Testis (tissue), 3 donors: Measurements from ENCODE around the gene RXRA. TPM values are rescaled to one million over a fixed set of nuclear protein-coding genes. Genes with fewer than 3 reads are reported as not detected.

ENCODE experiments used
- DNase-seq: peaks from one replicate; pipeline ENCODE4 v3.0.0-alpha.2; 2019
- H3K27ac ChIP-seq, 2 donors: fragments of 200-600 bp; sonication (generic); one replicate each; pipeline ENCODE4 v1.5.1; 2019
- H3K27me3 ChIP-seq: fragments of 200-600 bp; sonication (generic); one replicate; pipeline ENCODE4 v1.5.1; 2019
- H3K36me3 ChIP-seq: fragments of 200-600 bp; sonication (generic); one replicate; pipeline ENCODE4 v1.5.1; 2017; ENCODE audit warnings: low read depth; ENCODE audit errors: missing control alignments
- H3K4me1 ChIP-seq: fragments of 200-600 bp; sonication (generic); one replicate; pipeline ENCODE4 v1.5.1; 2019
- H3K4me3 ChIP-seq, 2 donors: fragments of 200-600 bp; sonication (generic); one replicate each; pipeline ENCODE4 v1.5.1; 2017 to 2019
- H3K9me3 ChIP-seq: fragments of 200-600 bp; sonication (generic); one replicate; pipeline ENCODE4 v1.5.1; 2017
- POLR2A ChIP-seq: fragments of 450-650 bp; IDR thresholded peaks from one replicate; pipeline ENCODE4 v1.6.1; 2017; ENCODE audit warnings: antibody characterized with exemption, mild to moderate bottlenecking, moderate library complexity
- WGBS, 2 donors: methylation state at CpG; one replicate each; pipeline ENCODE4 v1.1.5; 2018; 5-methylcytosine and 5-hydroxymethylcytosine counted together
- intact Hi-C: fragments of 100-400 bp; cut with DNase I; formaldehyde crosslinking; loops from one replicate; pipeline ENCODE4 v1.15.1; 2023; ENCODE audit warnings: low total_unique reads
- polyA plus RNA-seq: library from polyadenylated mRNA; stranded (reverse); fragments of 350-450 nt; fragmentation: Illumina TruSeq; extraction: RNeasy Lipid Tissue Mini Kit (QIAGEN cat#74804); gene quantifications from one replicate; pipeline ENCODE4 v1.2.3, GENCODE V29; 2014; ENCODE audit warnings: low read depth, low replicate concordance; ENCODE audit not compliant: insufficient read depth
- total RNA-seq, 2 donors: library from RNA; depleted of rRNA; stranded (reverse); fragments of >200 nt; gene quantifications; one replicate each; pipeline ENCODE4 v1.2.3, GENCODE V29; 2016
- TF ChIP-seq, protein P1 (sequence below), 3 experiments: fragments of 450-650 bp in 2 of 3; fragments of 200-600 bp in 1 of 3; sonication (generic) in 1 of 3; IDR thresholded peaks; one replicate each; pipeline ENCODE4 v1.5.1; 2016 to 2019; ENCODE audit warnings: antibody characterized with exemption in 3 of 3, mild to moderate bottlenecking in 2 of 3, moderate library complexity in 1 of 3

RXRA gene
- total and polyA plus RNA-seq, 3 donors from 2014 or later: 31.3 to 61.0 (median 47.3) TPM

DNA sequence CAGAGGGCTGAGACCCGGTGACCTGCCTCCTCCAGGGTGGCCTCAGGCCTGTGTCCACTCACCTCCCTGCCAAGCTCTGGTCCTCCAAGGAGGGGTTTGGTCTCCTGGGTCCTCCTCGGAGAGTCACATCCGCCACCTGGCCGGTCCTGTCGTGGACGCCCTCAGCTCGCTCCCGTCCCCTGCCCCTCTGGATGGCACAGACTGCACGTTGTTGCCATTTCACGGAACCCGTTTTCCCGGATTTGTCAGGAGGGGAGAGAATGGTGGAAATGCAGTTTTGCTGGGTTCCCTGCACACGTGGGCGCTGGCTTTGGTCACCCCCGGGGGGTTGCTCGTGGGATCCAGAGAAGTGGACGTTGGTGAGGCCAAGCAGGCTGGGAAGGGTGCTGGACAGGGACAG lies 62.7 kb downstream of the RXRA start:
- 83 to 85% methylated on average over 14 to 17 of the region's 17 CpGs for WGBS, 2 donors
- intact Hi-C loops: no loop called here
- no peaks in the 10 kb centered on the region for H3K36me3 ChIP-seq
- TF ChIP-seq, protein P1, sequence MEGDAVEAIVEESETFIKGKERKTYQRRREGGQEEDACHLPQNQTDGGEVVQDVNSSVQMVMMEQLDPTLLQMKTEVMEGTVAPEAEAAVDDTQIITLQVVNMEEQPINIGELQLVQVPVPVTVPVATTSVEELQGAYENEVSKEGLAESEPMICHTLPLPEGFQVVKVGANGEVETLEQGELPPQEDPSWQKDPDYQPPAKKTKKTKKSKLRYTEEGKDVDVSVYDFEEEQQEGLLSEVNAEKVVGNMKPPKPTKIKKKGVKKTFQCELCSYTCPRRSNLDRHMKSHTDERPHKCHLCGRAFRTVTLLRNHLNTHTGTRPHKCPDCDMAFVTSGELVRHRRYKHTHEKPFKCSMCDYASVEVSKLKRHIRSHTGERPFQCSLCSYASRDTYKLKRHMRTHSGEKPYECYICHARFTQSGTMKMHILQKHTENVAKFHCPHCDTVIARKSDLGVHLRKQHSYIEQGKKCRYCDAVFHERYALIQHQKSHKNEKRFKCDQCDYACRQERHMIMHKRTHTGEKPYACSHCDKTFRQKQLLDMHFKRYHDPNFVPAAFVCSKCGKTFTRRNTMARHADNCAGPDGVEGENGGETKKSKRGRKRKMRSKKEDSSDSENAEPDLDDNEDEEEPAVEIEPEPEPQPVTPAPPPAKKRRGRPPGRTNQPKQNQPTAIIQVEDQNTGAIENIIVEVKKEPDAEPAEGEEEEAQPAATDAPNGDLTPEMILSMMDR (IDR thresholded peaks at IDR 0.05): no peak
- no peak for TF ChIP-seq POLR2A
- no peak overlapping the region for H3K4me3 ChIP-seq
- no peak overlapping the region for H3K27ac ChIP-seq
- peaks cover 34% of the 10 kb centered on the region for H3K4me1 ChIP-seq
- H3K9me3 ChIP-seq: no peaks in the 10 kb centered on the region
- no peak for DNase-seq
- H3K27me3 ChIP-seq: no peaks in the 10 kb centered on the region

DNA sequence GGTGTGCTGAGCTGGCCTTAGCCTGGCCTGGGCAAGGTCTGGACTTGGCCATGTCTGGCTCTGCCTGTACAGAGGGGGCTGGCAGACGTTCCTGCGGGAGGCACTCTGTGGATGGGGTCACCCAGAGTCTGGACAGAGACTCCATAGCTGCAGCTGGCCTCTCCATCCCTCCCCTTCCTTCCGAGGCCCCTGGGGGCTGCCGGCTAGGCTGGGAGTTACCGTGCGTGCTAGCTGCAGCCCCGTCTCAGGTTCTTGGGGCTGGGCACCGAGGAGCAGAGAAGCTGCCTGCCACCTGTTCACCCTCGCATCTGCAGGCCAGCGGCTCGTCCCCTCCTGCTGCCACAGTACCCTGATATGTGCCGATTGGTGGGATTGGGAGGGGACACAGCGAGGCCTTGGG lies 63.4 kb downstream of the RXRA start:
- H3K4me3 ChIP-seq: no peak overlapping the region
- H3K27ac ChIP-seq: no peak overlapping the region
- H3K36me3 ChIP-seq: no peaks in the 10 kb centered on the region
- 74% methylated on average over 12 of the region's 13 CpGs; no CpG with 5 or more reads in 1 of the 2 donors for WGBS, 2 donors
- no peak for DNase-seq
- TF ChIP-seq POLR2A: no peak
- TF ChIP-seq, protein P1 (IDR thresholded peaks at IDR 0.05): no peak
- intact Hi-C loops: no loop called here
- H3K9me3 ChIP-seq: no peaks in the 10 kb centered on the region
- H3K27me3 ChIP-seq: no peaks in the 10 kb centered on the region
- H3K4me1 ChIP-seq: peaks cover 34% of the 10 kb centered on the region

DNA sequence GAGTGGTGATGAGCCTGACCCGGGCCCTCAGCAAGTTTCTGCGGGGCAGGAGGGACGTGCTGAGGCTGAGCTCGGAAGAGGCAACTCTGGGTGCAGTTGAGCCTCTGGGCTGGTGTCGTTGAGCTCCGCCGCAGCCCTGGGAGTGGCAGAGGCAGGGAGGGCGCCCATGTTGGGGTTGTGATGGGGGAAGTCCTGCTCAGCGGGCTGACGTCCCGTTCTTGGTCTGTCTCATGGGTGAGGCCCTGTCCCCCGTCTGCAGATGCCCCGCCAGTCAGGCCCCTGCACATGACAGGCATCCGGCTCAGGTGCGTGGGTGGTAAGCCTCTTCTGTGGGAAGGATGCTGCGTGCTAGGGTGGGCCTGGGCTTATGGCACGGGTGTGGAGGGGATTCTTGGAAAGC lies 64.3 kb downstream of the RXRA start:
- no peaks in the 10 kb centered on the region for H3K27me3 ChIP-seq
- TF ChIP-seq POLR2A: no peak
- TF ChIP-seq, protein P1 (IDR thresholded peaks at IDR 0.05): no peak
- no peaks in the 10 kb centered on the region for H3K36me3 ChIP-seq
- WGBS, 2 donors: 75 to 91% methylated on average over 5 to 17 of the region's 17 CpGs
- no peak overlapping the region for H3K4me3 ChIP-seq
- DNase-seq: no peak
- H3K9me3 ChIP-seq: no peaks in the 10 kb centered on the region
- H3K27ac ChIP-seq: no peak overlapping the region
- intact Hi-C loops: no loop called here
- H3K4me1 ChIP-seq: peaks cover 35% of the 10 kb centered on the region

DNA sequence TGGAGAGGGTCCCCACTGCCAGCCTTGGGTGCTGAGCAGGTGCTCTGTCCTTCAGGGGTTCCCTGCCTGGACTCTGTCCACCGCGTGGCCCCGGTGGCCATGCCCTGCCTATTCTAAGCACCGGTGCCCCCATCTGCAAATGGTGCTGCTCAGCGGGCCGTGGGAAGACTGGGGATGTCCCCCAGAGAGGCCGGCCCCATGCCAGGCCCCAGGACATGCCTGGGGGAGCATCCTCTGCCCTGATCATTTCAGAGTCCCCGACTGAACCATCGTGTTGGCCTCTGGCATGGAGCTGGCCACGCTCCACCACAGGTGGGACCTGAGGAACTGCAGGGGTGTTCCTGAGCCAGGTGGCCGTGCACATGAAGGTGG lies 64.7 kb downstream of the RXRA start:
- TF ChIP-seq POLR2A: no peak
- TF ChIP-seq, protein P1 (IDR thresholded peaks at IDR 0.05): no peak
- no peaks in the 10 kb centered on the region for H3K27me3 ChIP-seq
- no peak overlapping the region for H3K27ac ChIP-seq
- intact Hi-C loops: no loop called here
- H3K4me3 ChIP-seq: no peak overlapping the region
- DNase-seq: no peak
- no peaks in the 10 kb centered on the region for H3K9me3 ChIP-seq
- peaks cover 35% of the 10 kb centered on the region for H3K4me1 ChIP-seq
- no peaks in the 10 kb centered on the region for H3K36me3 ChIP-seq
- WGBS, 2 donors: 89% methylated on average over 11 of the region's 11 CpGs; no CpG with 5 or more reads in 1 of the 2 donors
